GM12878 (cell line): ENCODE data around the gene MAGI2.

ENCODE experiments used
- ATF7 ChIP-seq: fragments of 450-650 bp; IDR thresholded peaks from 2 replicates; pipeline ENCODE4 v1.6.1; 2016; ENCODE audit warnings: low read depth, mild to moderate bottlenecking
- CEBPB ChIP-seq, 2 experiments: fragments of 150-350 bp in 1 of 2; IDR thresholded peaks; 2 replicates each; pipeline ENCODE4 v1.6.1; 2012 to 2014; ENCODE audit warnings: low read depth in 2 of 2, low read length in 2 of 2, borderline replicate concordance in 1 of 2, inconsistent platforms in 1 of 2
- CTCF ChIP-seq, 3 experiments: IDR thresholded peaks in 2 of 3; conservative IDR thresholded peaks in 1 of 3; 2 replicates each; pipeline ENCODE4 v1.5.1; 2011; ENCODE audit warnings: low read depth in 3 of 3, low read length in 3 of 3, mild to moderate bottlenecking in 3 of 3, control low read depth in 2 of 3, moderate library complexity in 2 of 3, inconsistent platforms in 1 of 3, mixed read lengths in 1 of 3; ENCODE audit not compliant: control insufficient read depth in 2 of 3, insufficient read depth in 1 of 3; ENCODE audit errors: extremely low read depth in 1 of 3
- DPF2 ChIP-seq: fragments of 450-650 bp; IDR thresholded peaks from 2 replicates; pipeline ENCODE4 v1.6.1; 2017; ENCODE audit warnings: mild to moderate bottlenecking
- EP300 ChIP-seq, 2 experiments: fragments of 150-350 bp in 1 of 2; IDR thresholded peaks; 2 replicates each; pipeline ENCODE4 v1.6.1; 2011 to 2012; ENCODE audit warnings: low read depth in 2 of 2, low read length in 2 of 2, borderline replicate concordance in 1 of 2, improper control_type of control experiment in 1 of 2, inconsistent platforms in 1 of 2; ENCODE audit not compliant: control insufficient read depth in 1 of 2
- EZH2 ChIP-seq: IDR thresholded peaks from 2 replicates; pipeline ENCODE4 v1.6.1; 2012; ENCODE audit warnings: low read depth, mild to moderate bottlenecking, control low read depth, inconsistent platforms, low read length, borderline replicate concordance; ENCODE audit not compliant: control insufficient read depth
- NR2C1 ChIP-seq: fragments of 450-650 bp; IDR thresholded peaks from 2 replicates; pipeline ENCODE4 v1.6.1; 2017; ENCODE audit warnings: antibody characterized with exemption, mild to moderate bottlenecking, moderate library complexity
- POLR2A ChIP-seq: IDR thresholded peaks from 2 replicates; pipeline ENCODE4 v1.6.1; 2011; ENCODE audit warnings: low read depth, mild to moderate bottlenecking, low read length
- POLR2AphosphoS5 ChIP-seq: IDR thresholded peaks from 2 replicates; pipeline ENCODE4 v1.6.1; 2011; ENCODE audit warnings: mild to moderate bottlenecking, low read length, inconsistent platforms
- RBBP5 ChIP-seq: fragments of 200-600 bp; sonication (generic); conservative IDR thresholded peaks from 2 replicates; pipeline ENCODE4 v1.6.1; 2016
- SIX5 ChIP-seq: IDR thresholded peaks from 2 replicates; pipeline ENCODE4 v1.6.1; 2011; ENCODE audit warnings: mild to moderate bottlenecking, low read depth, low read length, moderate library complexity; ENCODE audit not compliant: severe bottlenecking
- TCF7 ChIP-seq: IDR thresholded peaks from 2 replicates; pipeline ENCODE4 v1.6.1; 2014; ENCODE audit warnings: antibody characterized with exemption, borderline replicate concordance
- YY1 ChIP-seq: IDR thresholded peaks from 2 replicates; pipeline ENCODE4 v1.6.1; 2011; ENCODE audit warnings: low read depth, mild to moderate bottlenecking, low read length

DNA sequence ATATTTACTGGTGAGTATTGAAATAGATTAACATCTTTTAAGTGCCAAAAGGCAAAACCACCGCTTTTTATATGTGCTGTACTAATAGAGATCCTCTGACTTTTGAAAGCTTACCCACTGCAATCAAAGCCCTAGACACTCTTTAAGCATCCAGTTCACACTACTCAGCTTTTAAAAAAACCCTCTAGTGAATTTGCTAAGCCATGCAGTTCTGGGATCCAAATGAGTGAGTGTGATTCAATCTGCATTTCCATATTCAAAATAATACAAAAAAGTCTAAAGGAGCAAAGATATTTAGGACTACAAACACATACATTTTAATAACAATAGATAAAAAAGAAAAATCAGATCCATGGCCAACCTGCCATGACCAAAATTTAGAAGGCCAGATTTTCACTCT, 288.2 kb downstream of the MAGI2 start:
- TF ChIP-seq DPF2: no peak
- no peak for TF ChIP-seq ATF7
- no peak for TF ChIP-seq RBBP5
- no peak for TF ChIP-seq TCF7
- TF ChIP-seq POLR2A: no peak
- TF ChIP-seq CEBPB (IDR thresholded peaks at IDR 0.05; ENCODE audit: borderline replicate concordance in 1 of 2, low read depth in 2 of 2, low read length in 2 of 2): no peak
- no peak for TF ChIP-seq CTCF (IDR thresholded peaks at IDR 0.05 in 2 of 3, conservative IDR thresholded peaks at IDR 0.05 in 1 of 3; ENCODE audit: control insufficient read depth in 2 of 3, extremely low read depth in 1 of 3, insufficient read depth in 1 of 3, low read depth in 3 of 3, low read length in 3 of 3)
- no peak for TF ChIP-seq EZH2
- TF ChIP-seq NR2C1: no peak
- no peak for TF ChIP-seq SIX5
- no peak for TF ChIP-seq YY1
- no peak for TF ChIP-seq POLR2AphosphoS5
- no peak for TF ChIP-seq EP300 (IDR thresholded peaks at IDR 0.05; ENCODE audit: borderline replicate concordance in 1 of 2, control insufficient read depth in 1 of 2, low read depth in 2 of 2, low read length in 2 of 2)
